H4 (cell line): ENCODE data around the gene OR52K1. TPM values are rescaled to one million over a fixed set of nuclear protein-coding genes. Genes with fewer than 3 reads are reported as not detected.

Experiments
- DNase-seq: peaks from one replicate; pipeline ENCODE4 v3.0.0-alpha.2; 2015; ENCODE audit warnings: low spot score
- total RNA-seq: library from RNA; depleted of rRNA; stranded (reverse); fragments of >200 nt; shearing (Covaris generic); gene quantifications from 2 replicates; pipeline ENCODE4 v1.2.3, GENCODE V29; 2014; rRNA removed

OR52K1 gene
- total RNA-seq = not detected in 2 replicates

GRCh38 chr11:4482445-4482844, at the start of gene OR52K1:
Gene OR52K1, plus strand, starts transcription at chr11:4482646. Its CDS starts 6,255 bp downstream, at chr11:4488901.
- no peak for DNase-seq

- DNase-seq = no peak
These were observed 48.6 kb upstream of the OR52K1 start for GRCh38 chr11:4433856-4434255.

GRCh38 chr11:4436411-4436810, 46.0 kb upstream of the OR52K1 start:
- DNase-seq = no peak

- DNase-seq = no peak
These were observed 40.9 kb upstream of the OR52K1 start for GRCh38 chr11:4441515-4441914.

- no peak for DNase-seq
These were observed 39.1 kb upstream of the OR52K1 start for GRCh38 chr11:4443232-4443891.

GRCh38 chr11:4448995-4449394, 33.5 kb upstream of the OR52K1 start, which contains the start of gene OR52K2:
Gene OR52K2, plus strand, starts transcription at chr11:4449295. Its CDS starts 45 bp downstream, at chr11:4449340.
- no peak for DNase-seq

GRCh38 chr11:4453118-4453517, 29.3 kb upstream of the OR52K1 start:
- no peak for DNase-seq

- no peak for DNase-seq
These were observed 28.4 kb upstream of the OR52K1 start for GRCh38 chr11:4454021-4454420.

GRCh38 chr11:4455419-4455818, 27.0 kb upstream of the OR52K1 start:
- DNase-seq = no peak

- DNase-seq = no peak
These were observed 22.9 kb upstream of the OR52K1 start for GRCh38 chr11:4459500-4459899.

GRCh38 chr11:4460151-4460550, 22.3 kb upstream of the OR52K1 start:
- no peak for DNase-seq

GRCh38 chr11:4464216-4465159, 18.0 kb upstream of the OR52K1 start:
- no peak for DNase-seq

GRCh38 chr11:4465407-4465806, 17.0 kb upstream of the OR52K1 start:
- no peak for DNase-seq

GRCh38 chr11:4466131-4466870, 16.1 kb upstream of the OR52K1 start:
- DNase-seq = no peak

- DNase-seq = no peak
These were observed 15.5 kb upstream of the OR52K1 start for GRCh38 chr11:4466871-4467442.

- DNase-seq = no peak
These were observed 14.4 kb upstream of the OR52K1 start for GRCh38 chr11:4467811-4468606.

- no peak for DNase-seq
These were observed 2.8 kb upstream of the OR52K1 start for GRCh38 chr11:4479644-4480043.

GRCh38 chr11:4480577-4481239, 1.7 kb upstream of the OR52K1 start:
- no peak for DNase-seq

GRCh38 chr11:4481240-4481582, 1.2 kb upstream of the OR52K1 start:
- no peak for DNase-seq

- no peak for DNase-seq
These were observed 1.9 kb downstream of the OR52K1 start for GRCh38 chr11:4484310-4484709.
